ENCODE data around the gene ERBB2. TPM values are rescaled to one million over a fixed set of nuclear protein-coding genes. Genes with fewer than 3 reads are reported as not detected.

Gene ERBB2
- total and polyA plus RNA-seq, 2 of the 8 experiments (the other 6 are each of a cell fraction or from before 2014, with no cell fraction given), result 183 to 394 TPM

DNA sequence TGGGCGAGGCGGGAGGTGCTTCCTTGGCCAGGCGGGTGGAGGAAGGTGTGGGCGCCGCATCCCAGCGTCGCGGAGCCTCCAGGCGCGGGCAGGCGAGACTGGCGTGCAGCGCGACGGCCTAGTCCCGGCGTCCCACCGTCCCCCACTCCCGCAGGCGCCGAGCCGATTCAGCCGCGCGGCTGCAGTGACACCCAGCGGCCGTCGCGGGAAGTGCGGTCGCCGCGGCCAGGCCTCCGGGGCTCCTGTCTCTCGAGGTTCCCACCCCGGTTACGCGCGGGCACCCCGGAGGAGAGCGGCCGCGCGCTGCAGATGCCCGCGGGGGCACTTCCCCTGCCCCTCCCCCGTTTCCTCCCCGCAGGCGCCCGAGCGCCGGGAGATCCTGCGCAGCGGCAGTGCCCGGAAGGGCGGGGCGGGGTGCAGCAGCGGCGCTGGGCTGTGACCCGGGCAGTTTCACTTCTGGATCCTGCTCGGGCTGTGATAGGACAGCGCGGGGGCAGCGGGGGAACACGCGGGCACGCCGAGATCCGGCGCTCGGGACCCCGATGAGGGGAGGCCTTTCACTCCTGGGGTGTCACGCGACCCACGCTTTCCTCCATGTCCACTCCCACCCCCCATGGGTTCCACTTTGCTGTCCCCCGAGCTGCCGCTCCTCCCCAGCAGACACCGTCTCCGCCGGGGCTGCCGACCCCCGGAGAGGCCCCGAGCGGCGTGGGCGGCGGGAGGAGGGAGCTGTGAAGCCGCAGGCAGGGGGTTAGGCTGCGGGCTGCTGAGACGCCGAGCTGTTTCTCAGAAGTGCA is 54.5 kb downstream of the ERBB2 start (continued):
- TF ChIP-seq CBX5 (IDR thresholded peaks at IDR 0.05; ENCODE audit: low read depth, low read length), result no peak
